ENCODE measurements around the gene DCBLD2.

Gene DCBLD2

GRCh38 chr3:98807011-98807410 lies 94.5 kb downstream of the DCBLD2 start:
- Mint-ChIP-seq H3K36me3 (ENCODE audit: low read depth) (no peaks in the 10 kb centered on the region), H3K9me3 (no peaks in the 10 kb centered on the region), H3K27me3 (no peaks in the 10 kb centered on the region), H3K27ac (no peak overlapping the region), H3K4me3 (no peak overlapping the region), H3K4me1 (ENCODE audit: low read depth) (peaks cover 27% of the 10 kb centered on the region)
- intact Hi-C loops (cut with micrococcal nuclease): loop anchor here (5.0 kb wide), 1 partner anchor 45 kb away; the partner anchor contains the start of gene ST3GAL6

GRCh38 chr3:98806521-98806920 lies 95.0 kb downstream of the DCBLD2 start:
- Mint-ChIP-seq H3K27ac (no peak overlapping the region), H3K27me3 (no peaks in the 10 kb centered on the region), H3K4me1 (ENCODE audit: low read depth) (peaks cover 27% of the 10 kb centered on the region), H3K9me3 (no peaks in the 10 kb centered on the region), H3K36me3 (ENCODE audit: low read depth) (no peaks in the 10 kb centered on the region), H3K4me3 (no peak overlapping the region)
- intact Hi-C loops (cut with micrococcal nuclease): loop anchor here (5.0 kb wide), 1 partner anchor 44 kb away; the partner anchor contains the start of gene ST3GAL6

- intact Hi-C loops (cut with micrococcal nuclease): loop anchor here (5.0 kb wide), 1 partner anchor 43 kb away; the partner anchor contains the start of gene ST3GAL6
Measured at GRCh38 chr3:98805571-98805970, 95.9 kb downstream of the DCBLD2 start.

GRCh38 chr3:98801043-98801747 lies 100.3 kb downstream of the DCBLD2 start:
- no peaks in the 10 kb centered on the region for H3K27me3 Mint-ChIP-seq
- H3K36me3 Mint-ChIP-seq (ENCODE audit: low read depth): peaks cover 2% of the 10 kb centered on the region
- no peaks in the 10 kb centered on the region for H3K9me3 Mint-ChIP-seq
- no peak overlapping the region for H3K27ac Mint-ChIP-seq
- intact Hi-C loops (cut with micrococcal nuclease): no loop called here
- H3K4me1 Mint-ChIP-seq (ENCODE audit: low read depth): no peaks in the 10 kb centered on the region
- no peak overlapping the region for H3K4me3 Mint-ChIP-seq

More at GRCh38 chr3:98805571-98805970, 95.9 kb downstream of the DCBLD2 start:
- H3K36me3 Mint-ChIP-seq (ENCODE audit: low read depth): no peaks in the 10 kb centered on the region
- H3K4me3 Mint-ChIP-seq: no peak overlapping the region
- no peaks in the 10 kb centered on the region for H3K9me3 Mint-ChIP-seq
- H3K27me3 Mint-ChIP-seq: no peaks in the 10 kb centered on the region
- H3K27ac Mint-ChIP-seq: no peak overlapping the region
- H3K4me1 Mint-ChIP-seq (ENCODE audit: low read depth): peaks cover 27% of the 10 kb centered on the region

GRCh38 chr3:98800401-98800800 lies 101.1 kb downstream of the DCBLD2 start:
- H3K4me3 Mint-ChIP-seq: no peak overlapping the region
- no peaks in the 10 kb centered on the region for H3K9me3 Mint-ChIP-seq
- no peaks in the 10 kb centered on the region for H3K27me3 Mint-ChIP-seq
- H3K27ac Mint-ChIP-seq: no peak overlapping the region
- intact Hi-C loops (cut with micrococcal nuclease): no loop called here
- H3K4me1 Mint-ChIP-seq (ENCODE audit: low read depth): no peaks in the 10 kb centered on the region
- peaks cover 5% of the 10 kb centered on the region for H3K36me3 Mint-ChIP-seq (ENCODE audit: low read depth)

- Mint-ChIP-seq H3K9me3 (no peaks in the 10 kb centered on the region), H3K27me3 (no peaks in the 10 kb centered on the region), H3K4me1 (ENCODE audit: low read depth) (no peaks in the 10 kb centered on the region), H3K4me3 (no peak overlapping the region), H3K36me3 (ENCODE audit: low read depth) (peaks cover 14% of the 10 kb centered on the region), H3K27ac (no peak overlapping the region)
- intact Hi-C loops (cut with micrococcal nuclease): no loop called here
Measured at GRCh38 chr3:98799479-98799878, 102.0 kb downstream of the DCBLD2 start.

GRCh38 chr3:98798820-98799219 lies 102.7 kb downstream of the DCBLD2 start:
- no peak overlapping the region for H3K4me3 Mint-ChIP-seq
- no peaks in the 10 kb centered on the region for H3K27me3 Mint-ChIP-seq
- no peak overlapping the region for H3K27ac Mint-ChIP-seq
- H3K4me1 Mint-ChIP-seq (ENCODE audit: low read depth): no peaks in the 10 kb centered on the region
- intact Hi-C loops (cut with micrococcal nuclease): no loop called here
- H3K36me3 Mint-ChIP-seq (ENCODE audit: low read depth): peaks cover 20% of the 10 kb centered on the region
- H3K9me3 Mint-ChIP-seq: no peaks in the 10 kb centered on the region

- Mint-ChIP-seq H3K4me3 (no peak overlapping the region), H3K27ac (no peak overlapping the region), H3K4me1 (ENCODE audit: low read depth) (no peaks in the 10 kb centered on the region), H3K36me3 (ENCODE audit: low read depth) (peaks cover 29% of the 10 kb centered on the region), H3K9me3 (no peaks in the 10 kb centered on the region), H3K27me3 (no peaks in the 10 kb centered on the region)
- intact Hi-C loops (cut with micrococcal nuclease): no loop called here
Measured at GRCh38 chr3:98797905-98798304, 103.6 kb downstream of the DCBLD2 start.

GRCh38 chr3:98796334-98796733 lies 105.2 kb downstream of the DCBLD2 start:
- Mint-ChIP-seq H3K4me1 (ENCODE audit: low read depth) (no peaks in the 10 kb centered on the region), H3K36me3 (ENCODE audit: low read depth) (peaks cover 29% of the 10 kb centered on the region), H3K9me3 (no peaks in the 10 kb centered on the region), H3K27ac (no peak overlapping the region), H3K4me3 (no peak overlapping the region), H3K27me3 (no peaks in the 10 kb centered on the region)
- intact Hi-C loops (cut with micrococcal nuclease): no loop called here

- Mint-ChIP-seq H3K27me3 (no peaks in the 10 kb centered on the region), H3K4me3 (no peak overlapping the region), H3K36me3 (ENCODE audit: low read depth) (peaks cover 43% of the 10 kb centered on the region), H3K9me3 (no peaks in the 10 kb centered on the region), H3K4me1 (ENCODE audit: low read depth) (no peaks in the 10 kb centered on the region), H3K27ac (no peak overlapping the region)
- intact Hi-C loops (cut with micrococcal nuclease): no loop called here
Measured at GRCh38 chr3:98793971-98794370, 107.5 kb downstream of the DCBLD2 start.

- intact Hi-C loops (cut with micrococcal nuclease): no loop called here
- Mint-ChIP-seq H3K4me1 (ENCODE audit: low read depth) (peaks cover 4% of the 10 kb centered on the region), H3K4me3 (no peak overlapping the region), H3K27me3 (no peaks in the 10 kb centered on the region), H3K36me3 (ENCODE audit: low read depth) (peaks cover 43% of the 10 kb centered on the region), H3K27ac (no peak overlapping the region), H3K9me3 (no peaks in the 10 kb centered on the region)
Measured at GRCh38 chr3:98791341-98792325, 109.9 kb downstream of the DCBLD2 start.

GRCh38 chr3:98788651-98789050 lies 112.8 kb downstream of the DCBLD2 start:
- H3K27ac Mint-ChIP-seq: no peak overlapping the region
- H3K27me3 Mint-ChIP-seq: no peaks in the 10 kb centered on the region
- no peak overlapping the region for H3K4me3 Mint-ChIP-seq
- H3K9me3 Mint-ChIP-seq: no peaks in the 10 kb centered on the region
- peaks cover 31% of the 10 kb centered on the region for H3K4me1 Mint-ChIP-seq (ENCODE audit: low read depth)
- H3K36me3 Mint-ChIP-seq (ENCODE audit: low read depth): peaks cover 37% of the 10 kb centered on the region
- intact Hi-C loops (cut with micrococcal nuclease): no loop called here

GRCh38 chr3:98787181-98787580 lies 114.3 kb downstream of the DCBLD2 start:
- Mint-ChIP-seq H3K27me3 (no peaks in the 10 kb centered on the region), H3K4me3 (no peak overlapping the region), H3K27ac (no peak overlapping the region), H3K9me3 (no peaks in the 10 kb centered on the region), H3K36me3 (ENCODE audit: low read depth) (peaks cover 43% of the 10 kb centered on the region), H3K4me1 (ENCODE audit: low read depth) (peaks cover 39% of the 10 kb centered on the region)
- intact Hi-C loops (cut with micrococcal nuclease): no loop called here

GRCh38 chr3:98786364-98787006 lies 115.0 kb downstream of the DCBLD2 start:
- Mint-ChIP-seq H3K27me3 (no peaks in the 10 kb centered on the region), H3K4me1 (ENCODE audit: low read depth) (peaks cover 39% of the 10 kb centered on the region), H3K9me3 (no peaks in the 10 kb centered on the region), H3K36me3 (ENCODE audit: low read depth) (peaks cover 43% of the 10 kb centered on the region), H3K27ac (no peak overlapping the region), H3K4me3 (no peak overlapping the region)
- intact Hi-C loops (cut with micrococcal nuclease): no loop called here

Data from dendritic cell treated with granulocyte-macrophage colony-stimulating factor and Interleukin-4, amounts not matched to agents 40 ng/mL and 50 ng/mL, for 4 days (primary cell).